HG02588 (cell line): ENCODE results near the gene CHIT1.
A peak's percentile ranks its signal among the peaks of the same experiment; 100 is the strongest.

Experiments
- ATAC-seq: cut with Tn5 transposase; IDR thresholded peaks from one replicate; pipeline ENCODE4 v1.9.1; 2021; ENCODE audit warnings: mild to moderate bottlenecking, moderate library complexity; ENCODE audit not compliant: unreplicated experiment

CHIT1 gene

DNA sequence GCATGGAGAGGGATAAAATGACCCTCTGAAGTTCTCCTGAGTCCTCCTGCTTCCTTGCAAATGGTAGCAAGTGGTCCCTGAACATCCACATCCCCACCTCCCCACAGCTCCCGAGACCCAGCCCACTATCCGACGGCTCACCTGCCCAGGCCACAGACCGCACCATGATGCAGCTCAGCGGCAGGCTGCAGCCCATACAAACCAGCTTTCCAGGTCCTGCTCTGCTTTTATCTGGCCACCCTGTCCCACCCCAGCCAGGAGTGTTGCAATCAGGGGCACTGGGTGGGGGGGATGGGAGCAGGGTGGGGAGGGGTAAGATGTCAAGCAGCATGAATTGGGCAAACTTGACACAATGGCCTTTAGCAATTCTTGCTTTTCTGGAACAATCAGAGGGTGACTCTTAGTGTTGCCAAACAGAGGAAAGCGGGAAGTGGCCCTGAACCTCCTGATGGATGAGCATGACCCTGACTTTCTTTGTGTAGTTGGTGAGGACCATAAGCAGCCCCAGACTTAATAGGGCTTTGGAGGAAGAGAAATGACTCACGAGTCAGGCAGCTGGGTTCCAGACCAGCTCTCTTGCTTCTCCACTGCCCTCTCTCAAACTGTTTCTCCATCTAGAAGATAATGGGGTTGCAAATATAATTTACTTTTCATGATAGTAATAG lies at the start of gene CHIT1:
TSS of gene CHIT1 (minus strand) at position 203 of the 665 bp plus-strand sequence. CDS start at position 166, 37 bp downstream.
- ATAC-seq = no peak

DNA sequence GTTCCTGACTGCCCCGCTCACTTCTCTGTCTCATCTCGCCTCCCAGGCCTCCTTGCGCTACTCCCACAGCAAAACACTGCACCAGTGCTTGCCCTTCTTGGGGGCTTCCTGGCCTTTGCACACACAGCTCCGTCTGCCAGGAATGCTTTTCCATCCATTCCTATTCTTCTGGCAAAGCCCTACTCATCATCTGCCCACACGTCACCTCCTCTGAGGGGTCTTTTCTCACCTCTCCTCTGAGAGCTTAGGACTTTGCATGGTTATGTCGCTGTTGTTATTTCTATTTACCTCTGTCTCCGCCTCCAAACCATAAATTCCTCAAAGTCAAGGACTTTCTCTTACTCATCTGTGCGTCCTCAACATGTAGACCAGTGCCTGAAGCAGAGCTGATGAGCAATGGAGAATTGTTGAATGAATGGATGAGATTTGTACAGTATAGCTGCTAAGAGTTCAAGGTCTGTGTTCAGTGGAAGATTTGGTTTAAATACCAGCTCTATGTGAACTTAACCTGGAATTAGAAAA lies 49.5 kb upstream of the CHIT1 start:
- no peak for ATAC-seq

DNA sequence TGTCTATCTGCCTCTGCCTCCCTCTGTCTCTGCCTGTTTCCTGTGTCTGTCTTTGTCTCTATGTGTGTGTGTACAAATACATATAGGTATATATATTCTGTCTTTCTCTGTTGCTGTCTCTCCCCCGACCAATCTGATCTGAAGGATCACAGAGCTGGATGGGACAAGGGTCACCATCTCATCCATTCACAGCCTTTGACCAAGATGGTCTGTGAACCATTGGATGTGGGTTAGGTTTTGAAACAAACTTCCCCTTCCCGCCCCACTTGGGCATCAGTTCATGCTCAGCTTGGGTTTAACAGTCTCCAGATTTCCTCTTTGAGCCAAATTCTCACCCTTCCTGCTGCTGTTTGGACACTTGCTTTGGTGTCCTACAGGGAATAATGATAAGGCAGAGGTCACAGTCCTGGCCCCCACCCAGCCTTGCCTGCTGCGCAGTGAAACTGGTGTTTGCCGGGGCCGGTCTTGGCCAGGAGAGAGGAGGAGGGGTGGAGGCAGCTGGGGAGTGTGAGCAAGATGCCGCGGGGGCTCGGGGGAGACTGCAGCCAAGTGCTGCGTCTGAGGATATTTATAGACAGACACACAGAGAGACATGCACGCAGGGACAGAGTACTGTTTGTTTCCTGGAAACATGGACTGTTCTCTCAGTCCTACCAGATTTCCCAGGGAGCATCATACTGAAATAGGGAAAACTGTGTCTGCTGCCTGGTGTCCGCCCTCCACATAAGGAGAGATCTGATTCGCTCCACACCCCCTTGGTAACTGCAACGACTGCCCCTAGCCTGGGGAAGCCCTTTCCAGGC lies 48.8 kb upstream of the CHIT1 start:
- no peak for ATAC-seq

DNA sequence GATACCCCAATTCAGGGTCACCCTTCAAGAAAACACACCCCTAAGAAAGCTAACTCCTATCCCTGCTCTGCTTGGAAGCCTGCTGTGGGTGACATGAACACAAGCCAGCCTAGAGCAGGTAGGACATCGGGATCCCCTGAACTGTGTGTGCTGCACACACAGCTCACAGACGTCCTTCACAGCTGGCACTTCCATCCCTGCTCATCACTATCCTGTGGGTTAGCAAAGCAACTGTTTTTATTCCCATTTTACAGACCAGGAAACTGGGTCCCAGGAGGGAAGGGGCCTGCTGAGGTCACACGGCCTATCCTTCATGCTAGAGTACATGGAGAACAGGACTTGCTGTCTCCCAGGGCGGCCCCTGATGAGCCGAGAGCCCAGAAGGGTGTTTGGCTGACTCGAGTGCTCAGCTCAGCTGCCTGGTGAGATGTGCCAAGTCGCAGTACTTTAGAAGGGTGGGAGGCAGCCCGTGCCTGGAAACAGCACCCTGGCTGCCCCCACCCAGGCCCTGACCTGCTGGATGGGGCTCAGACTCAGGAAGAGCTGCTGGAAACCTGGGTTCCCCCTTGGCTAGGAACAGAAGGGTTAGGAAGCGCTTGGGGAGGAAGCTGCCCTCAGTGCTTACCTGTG lies 47.6 kb upstream of the CHIT1 start:
- ATAC-seq = no peak

DNA sequence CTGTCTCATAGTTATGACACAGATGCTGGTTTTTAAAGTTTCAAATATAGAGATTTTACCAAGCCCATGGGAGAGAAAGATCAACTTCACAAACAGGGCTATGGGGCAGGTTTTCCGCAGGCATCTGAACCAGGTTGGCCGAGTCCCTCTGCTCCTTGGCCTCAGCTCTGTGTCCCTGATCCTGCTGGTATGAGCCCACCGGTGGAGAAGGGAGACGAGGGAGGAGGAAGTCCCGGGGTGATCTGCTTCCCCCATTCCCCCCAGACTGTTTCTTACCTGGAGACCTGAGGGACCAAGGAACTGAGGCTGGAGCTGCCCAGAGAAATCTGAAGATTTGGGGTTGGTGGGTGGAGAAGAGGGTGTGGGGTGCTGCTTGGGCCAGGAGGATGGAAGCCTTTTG lies 46.9 kb upstream of the CHIT1 start:
- ATAC-seq = no peak

DNA sequence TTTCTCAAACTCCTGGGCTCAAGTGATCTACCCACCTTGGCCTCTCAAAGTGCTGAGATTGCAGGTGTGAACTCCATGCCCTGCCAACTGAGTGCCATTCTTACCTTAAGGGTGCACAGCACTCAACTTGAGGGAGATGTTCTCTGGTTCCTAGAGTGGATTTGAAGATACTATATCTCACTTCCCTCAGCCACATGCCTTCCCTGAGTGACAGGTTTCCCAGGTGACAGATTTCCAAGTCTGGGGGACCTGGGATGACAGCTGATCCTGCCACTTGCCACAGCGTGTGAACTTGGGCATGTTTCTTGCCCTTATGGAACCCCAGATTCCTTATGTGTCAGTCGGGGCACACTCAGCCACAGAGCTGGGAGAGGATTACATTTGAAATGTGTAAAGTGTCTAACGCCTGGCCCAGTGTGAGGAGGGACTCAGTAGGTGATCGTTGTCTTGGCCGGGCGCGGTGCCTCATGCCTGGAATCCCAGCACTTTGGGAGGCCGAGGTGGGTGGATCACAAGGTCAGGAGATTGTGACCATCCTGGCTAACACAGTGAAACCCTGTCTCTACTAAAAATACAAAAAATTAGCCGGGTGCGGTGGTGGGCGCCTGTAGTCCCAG lies 46.3 kb upstream of the CHIT1 start:
- no peak for ATAC-seq

DNA sequence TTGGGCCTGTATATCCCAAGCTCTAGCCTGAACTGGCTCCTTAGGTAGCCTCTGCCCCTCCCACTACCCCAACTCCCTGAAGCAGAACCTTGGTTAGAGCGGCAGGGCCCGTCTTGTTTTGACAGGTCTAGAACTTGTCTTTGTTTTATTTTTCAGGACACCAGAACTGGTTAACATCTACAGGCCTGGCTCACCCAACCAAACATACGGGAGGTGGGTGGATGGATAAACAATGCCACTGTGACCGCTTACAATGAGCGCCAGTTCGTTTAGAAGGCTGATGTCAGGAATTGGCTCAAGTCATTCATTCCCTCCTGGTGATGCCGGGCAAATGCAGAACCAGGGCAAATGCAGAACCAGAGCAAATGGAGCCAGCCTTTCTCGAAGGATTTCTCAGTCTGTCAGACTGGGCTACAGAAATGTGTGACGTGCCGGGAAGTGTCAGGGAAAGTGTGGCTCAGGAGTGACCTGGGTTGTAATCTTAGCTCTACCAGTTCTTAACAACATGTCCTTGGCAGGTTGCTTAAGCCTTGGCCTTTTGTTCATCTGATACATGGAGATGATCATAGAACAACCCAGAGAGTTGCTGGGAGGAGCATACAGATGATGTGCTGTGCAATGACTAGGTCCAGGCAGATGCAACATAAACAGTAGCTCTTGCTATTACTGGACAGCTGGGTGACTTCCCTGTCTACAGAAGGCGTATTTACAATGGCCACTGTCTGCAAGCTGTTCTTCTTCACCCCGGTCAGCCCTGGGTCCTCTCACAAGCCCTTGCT lies 45.3 kb upstream of the CHIT1 start:
- no peak for ATAC-seq

DNA sequence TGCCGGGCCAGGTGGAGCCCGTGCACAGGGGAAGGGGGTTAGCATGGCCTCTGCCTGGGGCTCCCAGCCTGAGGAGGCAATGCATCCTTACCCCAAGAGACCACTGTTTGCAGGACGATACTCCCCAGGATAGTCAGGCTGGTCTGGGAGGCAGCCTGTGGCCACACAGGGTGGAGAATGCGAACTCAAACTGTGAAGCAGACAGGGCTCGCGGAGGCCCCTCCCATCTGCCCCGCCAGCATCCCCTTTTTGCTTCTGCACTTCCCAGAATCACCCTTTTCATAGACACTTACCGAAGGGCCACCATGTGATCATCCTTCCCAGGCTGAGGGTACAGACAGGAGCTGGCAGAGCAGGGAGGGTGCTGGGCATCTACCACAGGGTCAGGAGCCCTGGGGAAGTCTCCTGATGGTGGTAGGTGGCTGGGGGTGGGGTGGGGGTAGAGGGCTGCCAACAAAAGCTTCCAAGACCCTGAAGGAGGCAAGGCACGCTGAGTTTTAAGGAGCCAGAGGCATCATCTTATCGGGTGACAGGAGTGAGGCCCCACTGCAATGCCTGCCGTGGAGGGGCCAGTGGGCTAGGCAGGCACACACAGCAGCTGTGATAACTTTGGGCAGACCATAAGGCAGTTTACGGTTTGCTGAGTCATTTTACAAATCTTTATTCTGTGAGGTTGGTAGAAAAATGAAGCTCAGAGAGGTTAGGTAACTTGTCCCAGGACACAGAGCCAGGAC lies 44.6 kb upstream of the CHIT1 start:
- ATAC-seq = peak; percentile 30

DNA sequence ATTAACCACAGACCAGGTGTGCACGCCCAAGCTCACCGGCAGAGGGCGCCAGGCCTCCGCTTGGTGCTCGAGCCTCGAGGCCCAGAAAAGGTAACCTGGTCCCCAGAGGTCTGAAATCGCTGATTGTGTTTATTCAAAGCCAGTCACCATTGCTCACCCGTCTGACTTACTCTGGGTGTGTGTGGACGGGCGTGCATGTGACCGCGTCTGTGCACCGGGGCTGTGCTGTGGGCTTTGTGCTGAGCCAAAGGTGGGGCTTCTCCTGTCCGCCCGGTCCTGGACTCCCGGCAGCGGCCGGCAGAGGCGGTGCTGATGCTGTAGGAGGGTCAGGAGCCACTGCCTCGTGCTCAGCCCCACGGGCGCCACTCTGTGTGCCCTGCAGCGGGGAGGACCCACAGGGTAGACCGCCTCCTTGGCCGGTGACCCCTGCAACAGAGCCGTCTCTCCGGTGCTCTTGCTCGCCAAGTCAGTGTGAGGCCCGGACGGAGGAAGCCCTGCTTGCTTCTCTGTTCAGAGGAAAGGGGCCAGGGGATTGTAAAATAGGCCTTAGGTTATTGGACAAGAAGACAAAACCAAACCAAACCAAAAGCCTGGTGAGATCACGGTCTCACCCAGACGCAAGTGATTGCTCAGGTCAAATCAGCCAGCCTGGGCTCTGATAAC lies 43.9 kb upstream of the CHIT1 start:
- peak; percentile 60 for ATAC-seq

DNA sequence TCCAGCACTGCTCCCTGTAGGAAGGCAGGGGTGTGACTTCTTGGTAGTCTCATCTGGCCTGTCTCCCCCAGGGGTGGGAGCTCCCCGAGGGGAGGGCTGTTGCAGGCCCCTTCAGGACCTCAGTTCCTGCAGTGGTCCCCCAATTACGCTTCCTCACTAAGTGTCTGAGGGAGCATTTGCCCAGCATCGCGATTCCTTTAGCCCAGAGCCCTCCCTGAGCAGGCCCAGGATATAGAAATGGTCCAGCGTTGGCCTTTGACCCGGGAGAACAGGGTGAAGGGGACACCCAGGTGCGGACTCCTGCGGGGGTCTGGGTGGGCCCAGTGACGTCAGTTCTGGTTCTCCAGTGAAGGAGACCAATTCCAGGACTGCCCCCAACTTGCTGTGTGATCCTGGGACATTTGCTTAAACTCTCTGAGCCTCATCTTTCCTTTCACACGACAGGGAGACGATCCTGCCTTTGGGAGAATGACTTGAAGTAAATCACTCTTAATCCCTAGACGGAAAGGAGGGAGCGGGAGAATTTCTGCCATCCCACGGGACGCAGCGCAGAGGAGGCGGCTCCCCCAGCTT lies 43.2 kb upstream of the CHIT1 start:
- ATAC-seq = no peak

DNA sequence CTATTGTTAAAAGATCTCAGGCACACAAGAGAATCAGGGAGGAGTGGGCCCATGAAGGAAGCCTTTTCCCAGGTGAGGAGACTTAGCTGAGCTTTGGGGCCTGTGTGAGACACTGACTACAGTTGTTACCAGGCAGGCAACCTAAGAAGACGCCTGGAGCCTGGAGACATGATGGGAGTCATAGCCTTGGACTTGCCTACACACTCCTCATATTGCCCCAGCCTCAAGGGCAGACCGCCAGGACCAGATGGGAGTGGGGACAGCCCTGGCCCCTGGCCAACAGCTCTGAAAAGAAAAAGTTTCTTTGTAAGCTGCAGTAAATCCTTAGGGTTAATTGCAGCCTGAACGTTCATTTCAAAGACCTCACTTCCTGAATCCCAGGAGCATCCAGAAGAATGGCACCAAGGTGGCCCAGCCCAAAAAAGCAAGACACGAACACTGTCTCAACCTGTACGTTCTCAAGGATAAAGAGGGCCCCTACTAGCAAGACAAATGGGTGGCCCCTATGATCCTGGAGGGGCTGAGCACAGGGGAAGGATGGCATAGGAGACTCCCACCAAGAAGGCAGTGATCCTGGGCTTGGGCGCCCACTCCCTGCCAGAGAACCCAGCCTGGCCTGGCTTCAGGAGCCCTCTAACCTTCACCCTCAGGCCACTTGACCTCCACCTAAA lies 42.6 kb upstream of the CHIT1 start:
- no peak for ATAC-seq

DNA sequence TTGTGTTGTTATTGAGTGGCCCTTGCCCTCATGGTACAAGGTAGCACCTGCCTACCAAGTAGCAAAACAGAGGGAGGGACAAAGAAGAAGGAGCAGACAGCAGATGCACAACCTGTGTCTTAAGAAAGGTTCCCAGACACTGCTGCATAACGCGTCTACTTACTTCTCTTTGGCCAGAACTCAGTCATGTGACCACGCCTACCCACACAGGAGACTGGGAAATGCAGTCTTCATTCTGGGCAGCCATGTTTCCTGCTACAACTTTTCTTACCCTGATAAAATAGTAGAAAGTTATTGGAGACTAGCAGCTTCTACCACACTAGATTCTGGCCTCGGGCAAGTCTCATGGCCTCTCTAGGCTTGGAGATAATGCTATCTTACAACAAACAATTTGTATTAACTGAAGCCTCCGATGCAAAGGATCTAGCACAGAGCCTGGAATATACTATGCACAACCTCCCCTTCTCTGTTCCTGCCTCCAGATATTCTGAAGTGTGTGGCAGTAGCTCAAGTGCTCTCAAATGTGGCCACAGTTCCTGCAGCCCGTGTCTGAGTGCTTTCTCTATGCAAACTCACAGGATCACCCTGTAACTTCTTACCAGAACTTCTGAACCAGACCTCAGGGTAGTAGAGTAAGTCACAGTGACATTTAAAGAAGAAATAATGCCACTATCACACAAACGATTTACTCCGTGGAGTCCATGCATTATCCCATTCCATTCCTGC lies 41.7 kb upstream of the CHIT1 start:
- no peak for ATAC-seq

DNA sequence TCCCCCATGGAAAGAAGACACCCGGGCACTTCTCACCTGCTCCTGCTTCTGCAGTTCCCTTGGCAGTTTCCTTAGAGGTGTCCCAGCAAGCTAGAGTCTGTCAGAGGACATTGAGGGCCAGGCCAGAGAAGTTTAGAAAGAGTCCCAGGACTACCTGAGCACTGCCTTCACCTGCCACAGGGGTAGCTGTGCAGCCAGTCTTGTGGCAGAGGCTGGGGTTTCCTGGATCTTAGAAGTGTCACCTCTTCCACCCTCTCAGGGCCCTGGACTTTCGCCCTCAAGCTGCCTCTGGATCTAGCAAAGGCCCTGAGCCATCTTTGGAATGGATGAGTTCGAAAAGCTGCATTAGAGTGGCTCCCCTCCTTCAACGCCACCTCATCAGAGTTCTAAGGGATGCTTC lies 41.0 kb upstream of the CHIT1 start:
- no peak for ATAC-seq

DNA sequence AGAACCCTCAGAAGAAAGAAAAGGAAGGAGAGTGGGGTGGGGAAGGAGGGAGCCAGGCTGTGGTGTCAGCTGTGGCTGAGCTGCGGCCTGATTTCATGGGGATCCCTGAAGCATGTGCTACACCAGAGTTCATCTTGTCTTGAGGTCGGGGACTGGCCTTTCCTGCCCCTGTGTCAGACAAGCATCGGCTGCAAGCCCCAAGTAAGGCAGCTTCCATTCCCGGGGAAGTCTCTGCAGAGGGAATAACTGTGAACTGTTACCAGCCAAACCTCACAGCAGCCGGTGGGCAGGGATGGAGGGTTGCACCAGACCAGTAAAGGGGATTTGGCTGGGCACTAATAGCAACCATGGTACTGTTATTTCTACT lies 40.2 kb upstream of the CHIT1 start:
- ATAC-seq = no peak

DNA sequence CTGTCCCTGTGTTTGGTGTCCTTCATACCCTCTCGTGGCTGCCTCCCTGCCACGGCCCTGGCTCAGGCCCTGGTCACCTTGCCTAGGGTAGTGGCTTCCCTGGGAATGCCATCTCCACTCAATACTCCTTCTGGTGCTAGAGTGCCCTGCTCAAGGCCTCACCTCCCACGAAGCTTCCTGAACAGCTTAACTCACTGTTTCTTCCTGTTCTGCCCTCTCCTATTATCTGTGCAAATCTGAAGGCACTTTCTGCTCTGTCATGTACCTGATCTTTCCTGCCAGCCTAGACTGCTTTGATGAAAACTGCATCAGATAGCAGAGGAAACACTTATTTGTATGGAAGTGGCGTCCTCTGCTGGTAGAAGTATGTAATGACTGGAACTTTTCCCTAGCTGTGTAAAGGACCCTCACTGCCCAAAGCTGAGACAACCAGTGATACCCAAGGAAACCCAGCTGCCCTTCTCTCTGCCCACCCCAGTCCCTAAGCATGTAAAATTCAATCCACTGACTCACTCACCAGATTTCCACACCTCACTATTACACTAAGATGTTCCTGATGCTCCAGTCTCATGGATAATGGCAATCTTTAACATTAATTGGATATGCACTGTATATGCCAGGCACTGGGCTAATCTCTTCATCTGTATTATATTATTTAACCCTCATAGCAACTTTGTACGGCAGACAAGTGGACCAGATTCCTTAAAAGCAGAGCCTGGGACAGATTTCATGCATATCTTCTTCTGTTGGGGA lies 39.6 kb upstream of the CHIT1 start:
- no peak for ATAC-seq

DNA sequence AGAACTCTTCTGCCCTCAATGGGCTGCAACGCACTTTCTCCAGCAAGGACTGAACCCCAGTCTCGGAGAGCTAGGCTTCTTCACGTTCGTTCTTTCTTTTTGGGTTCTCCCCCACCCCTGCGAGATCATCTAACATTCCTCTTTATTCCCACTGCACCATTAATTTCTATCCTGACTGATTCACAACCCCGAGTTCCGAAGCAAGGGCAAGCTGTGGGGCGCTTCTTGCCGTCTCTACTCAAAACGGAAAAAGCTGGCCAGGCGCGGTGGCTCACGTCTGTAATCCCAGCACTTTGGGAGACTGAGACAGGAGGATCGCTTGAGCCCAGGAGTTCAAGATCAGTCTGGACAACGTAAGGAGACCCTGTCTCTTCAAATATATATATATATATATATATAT lies 38.4 kb upstream of the CHIT1 start:
- no peak for ATAC-seq

DNA sequence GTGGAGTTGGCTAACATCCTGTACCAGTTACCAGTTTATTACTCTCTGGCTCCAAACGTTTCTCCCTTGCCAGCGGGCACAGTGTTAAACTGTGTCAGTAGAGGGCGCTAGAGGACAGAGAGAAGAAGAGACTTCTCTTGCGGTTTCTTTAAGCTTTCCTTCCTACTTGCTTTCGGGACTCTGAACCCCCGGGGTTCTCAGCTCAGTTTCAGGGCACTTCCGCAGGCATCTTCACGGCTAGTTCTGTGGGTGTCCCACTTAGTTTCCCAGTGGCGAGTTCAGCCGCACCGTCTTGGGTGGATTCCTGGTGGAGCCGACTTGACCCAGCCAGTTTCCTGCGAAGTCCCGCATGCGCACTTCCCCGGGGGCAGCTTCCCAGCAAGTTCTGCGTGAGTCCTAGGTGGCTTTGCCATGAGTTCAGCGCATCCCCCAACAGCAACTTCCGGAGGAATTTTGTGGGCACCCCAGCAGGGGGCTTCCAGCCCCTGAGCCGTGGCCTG lies 37.9 kb upstream of the CHIT1 start:
- peak; percentile 63 for ATAC-seq
